Esophagus squamous epithelium (tissue), 5 donors: ENCODE data around the gene ANO2. TPM values are rescaled to one million over a fixed set of nuclear protein-coding genes. Genes with fewer than 3 reads are reported as not detected.

ENCODE experiments used
- DNase-seq: peaks from one replicate; lab custom pipeline; 2025; lab: John Stamatoyannopoulos, UW
- H3K27ac ChIP-seq, 4 donors: fragments of 200-600 bp; sonication (generic); one replicate each; pipeline ENCODE4 v1.5.1; 2016 to 2019; ENCODE audit warnings: mild to moderate bottlenecking in 1 of 4
- H3K27me3 ChIP-seq, 4 donors: fragments of 200-600 bp; sonication (generic); 1 replicate in 3 of 4; 2 replicates in 1 of 4; pipeline versions ENCODE4 v1.5.1 to v1.6.0; 2017 to 2021; ENCODE audit warnings: antibody characterized with exemption in 1 of 4
- H3K36me3 ChIP-seq, 3 donors: fragments of 200-600 bp; sonication (generic); one replicate each; pipeline ENCODE4 v1.5.1; 2016 to 2019
- H3K4me1 ChIP-seq, 3 donors: fragments of 200-600 bp; sonication (generic); one replicate each; pipeline ENCODE4 v1.5.1; 2017 to 2019
- H3K4me3 ChIP-seq, 4 donors: fragments of 200-600 bp; sonication (generic); 1 replicate in 3 of 4; 2 replicates in 1 of 4; pipeline ENCODE4 v1.5.1; 2016 to 2019; ENCODE audit warnings: mild to moderate bottlenecking in 2 of 4, moderate library complexity in 1 of 4
- H3K9me3 ChIP-seq, 3 donors: fragments of 200-600 bp; sonication (generic); one replicate each; pipeline ENCODE4 v1.5.1; 2016 to 2019
- CTCF ChIP-seq, 6 experiments: fragments of 450-650 bp in 4 of 6; fragments of 200-600 bp in 2 of 6; sonication (generic) in 2 of 6; IDR thresholded peaks; one replicate each; pipeline ENCODE4 v1.5.1; 2016 to 2019; ENCODE audit warnings: antibody characterized with exemption in 6 of 6, mild to moderate bottlenecking in 4 of 6, moderate library complexity in 4 of 6
- POLR2A ChIP-seq, 4 donors: fragments of 450-650 bp; IDR thresholded peaks; one replicate each; pipeline ENCODE4 v1.6.1; 2017; ENCODE audit warnings: antibody characterized with exemption in 4 of 4, mild to moderate bottlenecking in 4 of 4, moderate library complexity in 3 of 4
- WGBS, 2 donors: methylation state at CpG; one replicate each; pipeline ENCODE4 v1.1.5; 2018; 5-methylcytosine and 5-hydroxymethylcytosine counted together
- intact Hi-C: fragments of 100-400 bp; cut with DNase I; formaldehyde crosslinking; loops from one replicate; pipeline ENCODE4 v1.15.0; 2022
- total RNA-seq, 4 donors: library from RNA; depleted of rRNA; stranded (reverse); fragments of >200 nt; gene quantifications; one replicate each; pipeline ENCODE4 v1.1.0, GENCODE V29; 2016
- donor health status: DM: yes; HTN: yes; CAD: no.

The ANO2 gene
- total RNA-seq, 4 donors from 2014 or later = 0.49 to 11.8 (median 3.1) TPM

DNA sequence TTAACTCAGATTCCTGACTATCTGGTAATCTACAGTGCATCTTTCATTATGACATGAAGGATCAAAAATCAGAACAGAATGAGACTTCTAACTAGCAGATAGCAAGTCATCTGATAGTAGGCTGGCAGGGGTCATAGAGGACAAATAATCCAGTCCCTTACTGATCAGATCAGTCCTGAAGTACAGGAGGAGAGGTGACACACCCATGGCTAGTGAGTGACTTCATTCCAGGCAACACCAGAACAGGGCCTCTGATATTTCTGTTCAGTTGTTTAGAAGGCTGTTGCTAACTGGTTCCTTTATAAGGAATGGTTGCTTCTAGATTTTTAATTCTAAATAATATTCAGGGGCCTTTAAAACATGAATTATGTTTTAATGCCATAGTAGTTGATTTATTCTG is 291.0 kb downstream of the ANO2 start:
- H3K9me3 ChIP-seq = no peaks in the 10 kb centered on the region
- no peaks in the 10 kb centered on the region for H3K27me3 ChIP-seq
- no peak for DNase-seq
- H3K4me1 ChIP-seq = no peaks in the 10 kb centered on the region
- no peak overlapping the region for H3K4me3 ChIP-seq
- no peaks in the 10 kb centered on the region for H3K36me3 ChIP-seq
- intact Hi-C loops = no loop called here
- TF ChIP-seq POLR2A (IDR thresholded peaks at IDR 0.05) (no peak), CTCF (IDR thresholded peaks at IDR 0.05) (no peak)
- H3K27ac ChIP-seq = no peak overlapping the region

- WGBS, 2 donors = 62 to 65% methylated on average over 1 of the region's 1 CpG
- intact Hi-C loops = no loop called here
Measured at GRCh38 chr12:5650829-5651461, 294.1 kb downstream of the ANO2 start.

GRCh38 chr12:5650281-5650680 is 294.8 kb downstream of the ANO2 start:
- no peak for TF ChIP-seq POLR2A (IDR thresholded peaks at IDR 0.05)
- Histone ChIP-seq H3K4me3 (no peak overlapping the region), H3K4me1 (no peaks in the 10 kb centered on the region), H3K27me3 (peaks cover 0 to 14% (median 0%) of the 10 kb centered on the region in 4 donors), H3K36me3 (no peaks in the 10 kb centered on the region), H3K9me3 (no peaks in the 10 kb centered on the region), H3K27ac (no peak overlapping the region)
- no peak for DNase-seq
- WGBS, 2 donors = 58 to 67% methylated on average over 2 of the region's 2 CpGs
- intact Hi-C loops = no loop called here

More at GRCh38 chr12:5650829-5651461, 294.1 kb downstream of the ANO2 start:
- no peak for DNase-seq
- H3K4me3 ChIP-seq = no peak overlapping the region
- H3K36me3 ChIP-seq = no peaks in the 10 kb centered on the region
- no peak overlapping the region for H3K27ac ChIP-seq
- TF ChIP-seq CTCF (IDR thresholded peaks at IDR 0.05) (no peak), POLR2A (IDR thresholded peaks at IDR 0.05) (no peak)
- no peaks in the 10 kb centered on the region for H3K9me3 ChIP-seq
- H3K4me1 ChIP-seq = no peaks in the 10 kb centered on the region
- H3K27me3 ChIP-seq = peaks cover 0 to 14% (median 0%) of the 10 kb centered on the region in 4 donors

DNA sequence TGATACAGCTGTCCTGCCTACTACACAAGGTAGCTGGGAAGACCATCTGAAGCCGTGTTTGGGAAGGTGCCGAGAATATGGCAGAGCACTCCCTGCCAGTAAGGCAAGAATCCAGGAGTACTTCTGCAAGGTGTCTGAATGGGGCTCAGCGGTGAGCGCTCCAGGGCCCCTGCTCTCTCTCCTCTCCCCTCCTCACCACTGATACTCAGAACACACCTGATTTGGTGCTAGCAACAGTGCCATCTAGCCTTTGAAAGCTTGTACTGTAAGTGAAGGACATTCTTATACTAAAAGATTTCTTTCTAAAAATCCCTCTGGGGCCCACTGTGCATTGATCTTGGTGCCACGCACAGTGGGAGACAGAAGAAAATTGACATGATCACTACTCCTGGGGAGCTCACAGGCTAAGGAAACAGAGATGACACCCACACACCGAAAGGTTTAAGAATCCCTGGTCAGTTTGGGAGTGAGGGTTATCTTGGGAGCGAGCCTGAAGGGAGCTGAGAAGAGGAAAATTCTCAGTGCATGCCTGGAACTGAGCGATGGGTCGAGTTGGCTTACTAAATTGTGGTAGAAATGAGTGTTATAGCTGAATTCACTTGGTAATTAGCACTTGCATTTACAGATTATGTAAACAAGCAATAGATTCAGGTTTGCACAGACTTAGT is 296.2 kb downstream of the ANO2 start:
- H3K27ac ChIP-seq = no peak overlapping the region
- intact Hi-C loops = no loop called here
- H3K9me3 ChIP-seq = no peaks in the 10 kb centered on the region
- H3K4me3 ChIP-seq = no peak overlapping the region
- no peaks in the 10 kb centered on the region for H3K4me1 ChIP-seq
- H3K27me3 ChIP-seq = peaks cover 0 to 14% (median 0%) of the 10 kb centered on the region in 4 donors
- 41 to 43% methylated on average over 9 of the region's 9 CpGs for WGBS, 2 donors
- no peaks in the 10 kb centered on the region for H3K36me3 ChIP-seq
- no peak for DNase-seq
- TF ChIP-seq CTCF (IDR thresholded peaks at IDR 0.05) (peak in 5 of 6 experiments; percentile 24 to 47 (median 33)), POLR2A (IDR thresholded peaks at IDR 0.05) (no peak)

- no peaks in the 10 kb centered on the region for H3K36me3 ChIP-seq
- H3K4me3 ChIP-seq = no peak overlapping the region
- intact Hi-C loops = no loop called here
- TF ChIP-seq CTCF (IDR thresholded peaks at IDR 0.05) = no peak
- TF ChIP-seq POLR2A (IDR thresholded peaks at IDR 0.05) = no peak
- WGBS, 2 donors = 35 to 48% methylated on average over 2 of the region's 2 CpGs
- H3K27ac ChIP-seq = no peak overlapping the region
- H3K9me3 ChIP-seq = no peaks in the 10 kb centered on the region
- DNase-seq = no peak
- peaks cover 0 to 16% (median 0%) of the 10 kb centered on the region in 4 donors for H3K27me3 ChIP-seq
- no peaks in the 10 kb centered on the region for H3K4me1 ChIP-seq
Measured at GRCh38 chr12:5643266-5643665, 301.8 kb downstream of the ANO2 start.
